HepG2 (cell line): Measurements from ENCODE around the gene TTLL11. TPM values are rescaled to one million over a fixed set of nuclear protein-coding genes. Genes with fewer than 3 reads are reported as not detected.
A peak's percentile ranks its signal among the peaks of the same experiment; 100 is the strongest.

Source experiments
- ERF ChIP-seq: IDR thresholded peaks from 2 replicates; pipeline ENCODE4 v1.6.1; 2018; ENCODE audit warnings: missing biosample characterization, missing genetic modification reagents
- MTERF4 ChIP-seq: sonication (generic); formaldehyde crosslinking; IDR thresholded peaks from 2 replicates; pipeline ENCODE4 v1.8.0; 2023; ENCODE audit warnings: mild to moderate bottlenecking, missing genetic modification reagents
- MYC ChIP-seq: sonication (generic); formaldehyde crosslinking; IDR thresholded peaks from 2 replicates; pipeline ENCODE4 v1.9.0; 2021; ENCODE audit warnings: missing genetic modification reagents, borderline replicate concordance
- NR2F6 ChIP-seq, 2 experiments: IDR thresholded peaks; 2 replicates each; pipeline ENCODE4 v1.6.1; 2016; ENCODE audit warnings: antibody characterized with exemption in 1 of 2, mild to moderate bottlenecking in 1 of 2
- PCBP2 ChIP-seq: fragments of 200-400 bp; formaldehyde crosslinking; optimal IDR thresholded peaks from 2 replicates; pipeline ENCODE3; 2018; ENCODE audit warnings: low read length, low read depth; ENCODE audit not compliant: poor library complexity, severe bottlenecking
- RNF219 ChIP-seq: sonication (generic); formaldehyde crosslinking; IDR thresholded peaks from 2 replicates; pipeline ENCODE4 v1.5.0; 2020; ENCODE audit warnings: mild to moderate bottlenecking, missing genetic modification reagents
- SMC3 ChIP-seq: IDR thresholded peaks from 2 replicates; pipeline ENCODE4 v1.6.1; 2011; ENCODE audit warnings: low read length, improper control_type of control experiment
- TEAD3 ChIP-seq: optimal IDR thresholded peaks from 2 replicates; pipeline ENCODE3; 2016; ENCODE audit warnings: borderline replicate concordance
- THRA ChIP-seq: sonication (generic); formaldehyde crosslinking; IDR thresholded peaks from 2 replicates; pipeline ENCODE4 v1.4.0; 2020; ENCODE audit warnings: missing genetic modification reagents, borderline replicate concordance
- ZBTB25 ChIP-seq: IDR thresholded peaks from 2 replicates; pipeline ENCODE4 v1.6.1; 2018; ENCODE audit warnings: missing genetic modification reagents
- ZMAT5 ChIP-seq: sonication (generic); formaldehyde crosslinking; IDR thresholded peaks from 2 replicates; pipeline ENCODE4 v1.5.0; 2020; ENCODE audit warnings: mild to moderate bottlenecking, low read depth, missing genetic modification reagents, borderline replicate concordance
- ZNF292 ChIP-seq: sonication (generic); formaldehyde crosslinking; IDR thresholded peaks from 2 replicates; pipeline ENCODE4 v1.8.1; 2022; ENCODE audit warnings: mild to moderate bottlenecking, low read depth, missing genetic modification reagents, borderline replicate concordance
- ZNF343 ChIP-seq: sonication (generic); formaldehyde crosslinking; IDR thresholded peaks from 2 replicates; pipeline ENCODE4 v1.4.0; 2020; ENCODE audit warnings: mild to moderate bottlenecking, missing genetic modification reagents
- polyA plus RNA-seq, 8 experiments: library from polyadenylated mRNA; depleted of rRNA in 3 of 8; stranded (reverse) in 7 of 8; unstranded in 1 of 8; fragments of >200 nt; fragmentation: Illumina TruSeq in 4 of 8; extraction: Trizol in 4 of 8; gene quantifications; 2 replicates each; pipeline versions ENCODE4 v1.2.1 to v1.2.3, GENCODE V29; 2011 to 2016; ENCODE audit warnings: low read depth in 4 of 8, missing spikeins in 1 of 8, mixed read lengths in 1 of 8; ENCODE audit not compliant: insufficient read depth in 1 of 8
- total RNA-seq, 5 experiments: library from RNA; depleted of rRNA; stranded (reverse); fragments of >200 nt; fragmentation: Illumina TruSeq; extraction: Trizol; gene quantifications; 2 replicates each; pipeline ENCODE4 v1.2.3, GENCODE V29; 2016; ENCODE audit warnings: low read depth in 1 of 5

TTLL11 gene
- total and polyA plus RNA-seq, 2 of the 13 experiments (the other 11 are each of a cell fraction or from before 2014, with no cell fraction given): 4.5 to 5.2 TPM

GRCh38 chr9:122125158-122125508, 32.0 kb upstream of the TTLL11 start (continued):
- TF ChIP-seq ERF (CRISPR knock-in tag): peak; percentile 28; the same call in 1 of the 2 replicates
- TF ChIP-seq THRA (CRISPR knock-in tag): peak; percentile 31; the same call in 1 of the 2 replicates
- no peak for TF ChIP-seq ZNF292 (CRISPR knock-in tag)
- 0 out of 2 replicates have a peak, but pooled peaks have one; percentile 36 for TF ChIP-seq MTERF4 (CRISPR knock-in tag)
- no peak for TF ChIP-seq ZMAT5
- no peak for TF ChIP-seq NR2F6 (IDR thresholded peaks at IDR 0.05)
- TF ChIP-seq NR2F6 (CRISPR knock-in tag; IDR thresholded peaks at IDR 0.05): no peak
- 0 out of 2 replicates have a peak, but pooled peaks have one; percentile 36 for TF ChIP-seq ZNF343
- peak; percentile 30 for TF ChIP-seq TEAD3 (CRISPR knock-in tag)
- TF ChIP-seq ZBTB25 (CRISPR knock-in tag): no peak
- peak; percentile 90 for TF ChIP-seq SMC3
- TF ChIP-seq MYC: 0 out of 2 replicates have a peak, but pooled peaks have one; percentile 23
- no peak for TF ChIP-seq RNF219 (CRISPR knock-in tag)
- no peak for TF ChIP-seq PCBP2
- TF ChIP-seq, all 625 proteins: peak for 42
